Stimulated activated CD4-positive, alpha-beta T cell treated with anti-CD3 and anti-CD28 coated beads, TNF-alpha, amount 100 ng/mL, for 24 hours (primary cell): ENCODE data around the gene GPX3.

Experiments used
- DNase-seq, 3 experiments: peaks; one replicate each; pipeline ENCODE4 v3.0.0-alpha.2; 2020; ENCODE audit warnings: low read depth in 3 of 3

Gene GPX3

DNA sequence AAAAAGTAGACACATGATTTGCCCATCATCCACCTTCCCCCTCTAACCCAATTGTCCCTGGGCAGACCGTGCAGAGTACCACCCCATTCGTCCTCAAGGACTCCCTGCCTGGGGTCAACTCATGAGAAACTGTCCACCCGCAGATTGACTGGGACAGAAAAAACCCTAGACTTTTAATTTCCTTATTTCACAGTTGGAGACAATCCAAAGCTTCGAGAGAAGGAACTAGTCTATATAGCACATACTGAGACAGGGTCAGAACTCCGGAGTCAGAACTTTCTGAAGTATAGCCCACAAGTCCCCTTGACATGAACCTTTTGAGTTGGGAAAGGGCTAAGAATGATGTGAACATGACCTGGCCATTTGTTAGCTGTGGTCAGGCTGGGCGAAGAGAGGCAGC, 7.5 kb upstream of the GPX3 start:
- DNase-seq: no peak

DNA sequence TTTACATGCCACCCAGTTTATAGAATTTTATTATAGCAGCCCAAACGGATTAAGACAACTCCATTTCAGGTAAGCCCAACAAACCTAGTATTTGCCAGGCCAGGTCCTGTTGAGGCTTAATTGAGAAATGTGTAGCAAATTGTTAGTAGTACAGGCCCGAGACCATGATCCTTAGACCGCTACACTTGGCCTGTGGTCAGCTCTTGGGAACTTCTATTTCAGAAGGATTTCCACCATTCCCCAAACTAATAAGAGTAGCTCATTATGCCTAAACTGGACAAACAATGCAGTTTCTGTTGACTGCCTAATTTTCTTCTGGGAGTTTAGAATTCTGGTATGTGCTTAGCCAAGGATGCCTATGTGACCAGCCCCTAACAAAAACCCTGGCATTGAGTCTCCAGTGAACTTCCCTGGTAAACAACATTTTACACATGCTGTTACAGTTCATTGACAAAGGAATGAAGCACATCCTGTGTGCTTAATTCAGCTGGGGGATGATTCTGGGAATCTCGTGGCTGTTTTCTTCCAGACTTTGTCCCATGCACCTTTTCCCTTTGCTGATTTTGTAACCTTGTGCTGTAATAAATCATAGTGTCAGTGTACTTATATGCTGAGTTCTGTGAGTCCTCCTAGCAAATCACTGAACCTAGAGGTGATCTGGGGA, 5.6 kb upstream of the GPX3 start:
- no peak for DNase-seq

DNA sequence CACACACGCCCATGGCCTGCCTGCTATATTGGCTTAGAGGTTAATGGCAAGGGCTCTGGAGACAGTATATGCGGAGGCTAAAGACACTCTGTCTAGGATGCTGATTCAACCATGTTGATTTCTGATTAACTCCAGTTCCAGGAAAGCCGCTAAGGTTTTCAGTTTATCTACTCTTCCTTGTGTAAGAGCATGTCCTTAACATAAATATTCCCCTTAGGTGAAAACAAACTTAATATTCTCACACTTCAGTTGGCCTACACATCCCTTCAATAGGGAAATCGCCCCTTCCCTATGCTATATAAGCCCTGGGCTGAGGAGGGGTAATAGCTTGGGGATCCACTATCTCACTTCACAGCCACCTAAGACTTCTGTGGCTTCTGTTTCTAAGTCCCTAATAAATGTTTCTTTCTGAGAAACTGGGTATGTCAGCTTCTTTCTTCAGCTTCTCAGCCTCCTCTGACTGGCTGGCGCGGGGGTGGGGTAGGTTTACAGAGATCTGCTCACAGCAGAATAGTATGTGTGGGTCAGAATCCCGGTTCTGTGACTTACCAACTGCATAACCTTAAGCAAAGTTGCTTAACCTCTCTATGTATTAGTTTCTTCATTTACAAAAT, 4.3 kb upstream of the GPX3 start:
- DNase-seq: no peak

DNA sequence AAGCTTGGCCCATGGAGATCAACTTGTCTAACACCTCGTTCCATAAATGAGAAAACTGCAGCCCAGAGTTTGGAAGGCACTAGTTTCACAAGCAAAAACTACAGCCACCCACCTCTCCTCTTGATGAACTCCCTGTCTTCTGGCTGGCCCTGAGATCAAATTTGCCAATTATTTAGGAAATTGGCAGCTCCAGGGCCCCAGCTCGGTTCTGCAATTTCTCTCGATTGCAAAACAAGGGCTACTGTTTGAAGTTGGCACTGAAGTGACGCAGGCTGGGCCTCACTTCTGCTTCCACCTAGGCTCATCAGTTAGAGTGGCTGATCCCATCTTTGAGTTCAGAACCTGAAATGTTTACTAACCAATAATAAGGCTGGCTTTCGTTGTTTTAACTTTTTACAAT, 3.7 kb upstream of the GPX3 start:
- DNase-seq: no peak

DNA sequence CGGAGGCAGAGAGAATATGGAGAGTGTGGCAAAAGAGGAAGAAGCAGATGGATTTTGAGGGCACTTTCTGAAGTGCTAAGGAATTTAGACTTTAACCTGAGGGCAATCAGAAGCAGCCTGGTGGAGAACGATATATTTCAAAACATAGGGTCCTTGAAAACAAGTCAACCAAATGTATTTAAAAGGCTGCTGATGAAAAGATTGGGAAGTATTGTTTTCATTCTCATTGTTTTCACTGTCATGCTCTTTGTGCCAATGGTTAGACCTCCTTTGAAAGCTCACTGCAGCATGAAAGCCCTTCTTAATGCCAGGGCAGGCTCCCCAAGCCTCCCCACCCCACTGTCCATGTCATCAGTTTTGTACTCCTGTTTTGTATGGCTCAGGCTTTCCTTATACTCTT, 2.5 kb upstream of the GPX3 start:
- no peak for DNase-seq

DNA sequence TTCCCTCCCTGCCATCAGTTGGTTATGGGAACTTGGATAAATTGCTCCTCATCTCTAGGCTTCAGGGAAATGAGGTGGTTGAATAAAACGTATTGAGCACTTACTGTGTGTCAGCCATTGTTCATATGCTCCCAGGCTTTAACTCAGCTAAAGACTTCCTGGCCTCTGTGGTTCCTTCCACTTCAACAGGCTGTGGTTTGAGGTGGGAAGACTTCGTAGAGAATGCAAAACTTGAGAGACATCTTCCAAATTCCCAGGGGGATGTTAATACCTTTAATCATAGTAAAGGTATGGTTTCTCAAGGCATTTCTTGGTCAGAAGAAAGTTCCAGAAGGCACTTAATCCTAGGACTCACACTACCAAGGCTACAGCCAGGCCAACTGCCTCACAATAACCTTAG, 1.5 kb upstream of the GPX3 start:
- DNase-seq: no peak

DNA sequence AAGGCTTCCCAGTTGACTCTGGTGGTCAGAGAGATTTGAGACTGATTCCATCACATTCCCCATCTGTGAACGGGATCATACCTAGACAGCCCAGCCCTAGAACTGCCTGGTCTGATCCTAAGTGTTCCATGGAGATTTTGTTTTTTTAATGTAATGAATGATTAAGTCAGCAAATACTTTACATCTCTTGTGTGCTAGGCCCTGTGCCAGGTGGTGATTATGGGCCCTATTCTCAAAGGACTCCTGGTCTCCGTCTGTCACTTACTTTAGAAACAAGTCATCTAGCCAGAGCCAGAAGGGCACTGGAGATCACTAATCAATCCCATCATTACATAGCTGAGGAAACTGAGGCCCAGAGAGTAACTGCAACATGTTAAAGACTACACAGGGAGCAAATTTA, 1.1 kb upstream of the GPX3 start:
- no peak for DNase-seq

DNA sequence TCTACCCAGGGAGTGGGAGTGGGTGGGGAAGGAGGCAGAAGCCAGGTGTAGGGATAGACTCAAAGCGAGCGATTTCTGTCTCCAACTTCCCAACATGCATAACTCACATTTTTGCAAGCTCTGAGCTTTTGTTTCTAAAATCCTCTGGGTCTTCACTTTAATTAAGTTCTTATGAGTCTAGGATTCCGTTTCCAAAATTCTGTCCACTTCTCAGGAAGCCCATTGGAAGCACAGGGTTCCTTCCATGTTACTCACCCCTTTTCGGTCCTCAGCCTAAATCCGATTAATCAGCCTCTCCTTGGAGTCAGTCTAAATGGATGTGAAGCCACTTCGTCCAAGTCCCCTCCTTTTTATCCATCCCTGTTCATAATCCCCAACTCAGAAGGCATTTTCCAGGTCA, 1.4 kb downstream of the GPX3 start:
- DNase-seq: no peak

DNA sequence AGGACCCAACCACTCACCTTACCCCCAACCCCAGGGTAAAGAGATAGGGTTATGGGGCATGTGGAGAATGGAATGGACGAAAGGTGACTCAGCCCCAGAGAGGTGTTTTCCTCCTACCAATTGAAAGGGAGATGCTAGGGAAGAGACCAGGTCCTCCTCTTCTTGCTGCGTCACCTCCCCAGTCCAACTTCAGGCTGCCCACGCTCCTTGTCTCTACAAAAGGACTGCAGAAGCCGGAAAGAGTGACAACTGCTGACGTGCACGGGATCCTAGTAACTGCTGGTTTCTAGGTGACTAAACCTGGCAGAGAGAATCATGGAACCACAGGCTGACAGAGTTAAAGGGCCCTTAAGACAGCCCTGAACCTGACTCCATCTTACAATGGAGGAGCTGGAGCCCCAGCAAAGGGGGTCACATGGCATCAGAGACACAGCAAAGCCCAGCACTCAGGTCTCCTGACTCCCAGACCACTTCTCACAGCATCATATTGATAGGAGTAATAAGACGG, 2.2 kb downstream of the GPX3 start:
- DNase-seq: no peak

DNA sequence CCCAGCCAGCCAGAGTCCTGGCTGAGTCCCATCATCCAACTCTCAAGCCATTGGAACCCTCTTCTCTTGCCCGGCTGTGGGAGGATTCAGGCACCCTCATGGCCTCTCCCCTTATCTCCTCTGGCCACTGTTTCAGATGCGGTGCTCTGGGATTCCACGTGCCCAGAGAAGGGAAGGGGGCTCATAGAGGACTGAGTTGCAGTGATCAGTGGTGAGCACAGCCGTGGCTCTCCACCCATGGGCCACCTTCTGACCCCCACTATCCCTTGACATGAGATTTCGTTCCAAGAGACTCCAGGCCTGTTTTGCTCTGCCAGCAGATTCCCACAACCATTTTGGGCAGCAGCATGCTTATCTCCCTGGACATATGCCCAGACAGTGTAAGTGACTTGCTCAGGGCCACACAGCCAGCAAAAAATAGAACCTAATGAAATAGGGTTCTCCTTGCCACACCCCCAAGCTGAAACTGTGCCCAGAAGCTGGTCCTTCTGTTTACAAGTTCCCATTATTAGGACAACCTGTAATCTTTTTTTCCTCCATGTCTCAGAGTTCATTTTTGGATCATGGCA, 2.7 kb downstream of the GPX3 start:
- DNase-seq: no peak

DNA sequence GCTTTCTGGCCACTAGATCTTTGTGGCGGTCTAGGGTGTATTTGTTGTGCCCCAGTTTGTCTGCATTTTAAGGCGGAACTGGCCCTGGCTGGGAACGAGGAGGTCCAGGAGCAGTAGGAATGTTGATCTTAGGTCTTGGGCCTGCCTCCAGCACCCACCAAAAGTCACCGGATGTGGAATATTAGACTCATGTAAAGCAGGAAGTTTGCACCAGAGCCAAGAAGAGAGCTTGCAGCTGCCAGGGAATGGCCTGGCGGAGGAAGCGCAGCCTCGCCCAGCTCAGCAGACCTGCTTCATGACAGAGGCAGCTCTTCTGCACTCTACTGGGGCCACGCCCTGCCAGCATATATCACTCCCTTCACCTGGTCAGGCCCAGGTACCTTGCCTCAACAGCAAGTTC, 3.3 kb downstream of the GPX3 start:
- no peak for DNase-seq

DNA sequence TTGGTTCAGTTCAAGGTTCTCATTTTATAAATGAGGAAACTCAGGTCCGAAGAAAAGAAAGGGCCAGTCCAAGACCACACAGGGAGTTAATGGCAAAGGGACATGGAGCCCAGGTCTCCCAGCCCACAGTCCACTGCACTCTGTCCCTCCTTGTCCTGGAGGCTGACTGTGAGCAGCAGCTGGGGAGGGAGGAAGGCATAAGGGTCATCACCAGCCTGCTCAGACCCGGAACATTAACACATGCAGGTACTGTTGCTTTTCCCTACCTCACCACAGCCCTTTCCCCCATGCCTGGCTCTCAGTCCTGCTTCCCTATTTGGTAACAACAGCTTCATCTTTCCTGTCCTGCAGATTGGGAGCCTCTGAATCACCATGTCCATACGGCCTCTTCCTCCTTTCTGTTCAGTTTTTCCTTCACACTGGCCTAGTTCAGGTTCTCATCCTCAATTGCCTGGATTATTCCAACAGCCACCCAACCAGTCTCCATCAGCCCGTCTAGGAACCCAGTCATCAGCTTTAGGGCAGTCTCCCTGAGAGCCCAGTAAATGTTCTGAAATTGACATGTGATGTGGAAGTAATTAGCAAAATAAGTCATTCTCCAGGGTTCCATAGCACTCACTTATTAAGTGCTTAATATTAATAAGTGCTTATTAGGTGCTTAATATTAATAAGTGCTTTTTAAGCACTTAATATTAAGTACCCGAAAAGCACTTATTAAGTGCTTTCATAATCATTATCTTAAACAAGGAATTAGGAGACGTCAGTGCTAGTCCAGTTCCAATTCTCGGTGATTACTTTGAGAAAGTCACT, 4.3 kb downstream of the GPX3 start:
- no peak for DNase-seq

DNA sequence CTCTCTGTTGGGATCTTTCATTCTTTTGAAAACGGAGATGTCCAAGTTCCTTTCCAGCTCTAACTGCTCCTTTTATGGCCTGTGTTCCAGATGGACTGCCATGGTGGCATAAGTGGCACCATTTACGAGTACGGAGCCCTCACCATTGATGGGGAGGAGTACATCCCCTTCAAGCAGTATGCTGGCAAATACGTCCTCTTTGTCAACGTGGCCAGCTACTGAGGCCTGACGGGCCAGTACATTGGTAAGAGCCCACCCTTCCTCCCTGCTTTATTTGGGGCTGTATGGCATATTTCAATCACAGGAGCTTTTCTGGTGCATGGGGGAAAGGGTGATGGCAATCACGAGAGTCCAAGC, 4.8 kb downstream of the GPX3 start:
- no peak for DNase-seq

DNA sequence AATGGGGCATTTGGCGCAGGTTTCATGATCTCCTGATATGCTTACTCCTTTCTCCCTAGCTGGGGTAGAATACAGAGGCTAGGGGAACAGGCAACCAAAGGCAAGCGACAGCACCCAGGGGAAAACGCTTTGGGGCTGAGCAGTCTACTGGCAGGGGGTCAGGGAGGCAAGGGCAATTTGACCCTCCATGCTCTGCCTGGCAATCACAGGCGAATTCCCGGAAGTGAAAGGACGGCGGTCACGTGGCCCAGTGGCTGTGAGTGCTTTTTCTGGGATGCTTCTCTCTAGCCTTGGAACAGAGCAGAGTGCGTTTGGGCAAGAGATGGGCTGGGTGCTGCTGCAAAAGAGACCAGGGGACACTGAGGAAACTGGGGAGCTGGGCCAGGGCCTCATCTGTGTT, 5.7 kb downstream of the GPX3 start:
- no peak for DNase-seq

DNA sequence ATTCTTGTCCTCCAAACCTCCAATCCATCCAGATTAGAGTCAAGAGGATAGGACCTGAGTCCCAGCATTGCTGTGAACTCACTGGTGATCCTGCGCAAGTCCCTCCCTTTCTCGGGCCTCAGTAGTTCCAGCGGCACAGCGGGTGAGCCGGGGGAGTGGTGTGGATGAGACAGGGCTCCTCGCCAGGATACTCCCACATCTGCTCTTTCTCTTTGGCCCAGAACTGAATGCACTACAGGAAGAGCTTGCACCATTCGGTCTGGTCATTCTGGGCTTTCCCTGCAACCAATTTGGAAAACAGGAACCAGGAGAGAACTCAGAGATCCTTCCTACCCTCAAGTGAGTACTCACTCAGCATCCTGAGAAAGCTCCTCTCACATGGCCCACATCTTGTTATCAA, 6.3 kb downstream of the GPX3 start:
- no peak for DNase-seq

DNA sequence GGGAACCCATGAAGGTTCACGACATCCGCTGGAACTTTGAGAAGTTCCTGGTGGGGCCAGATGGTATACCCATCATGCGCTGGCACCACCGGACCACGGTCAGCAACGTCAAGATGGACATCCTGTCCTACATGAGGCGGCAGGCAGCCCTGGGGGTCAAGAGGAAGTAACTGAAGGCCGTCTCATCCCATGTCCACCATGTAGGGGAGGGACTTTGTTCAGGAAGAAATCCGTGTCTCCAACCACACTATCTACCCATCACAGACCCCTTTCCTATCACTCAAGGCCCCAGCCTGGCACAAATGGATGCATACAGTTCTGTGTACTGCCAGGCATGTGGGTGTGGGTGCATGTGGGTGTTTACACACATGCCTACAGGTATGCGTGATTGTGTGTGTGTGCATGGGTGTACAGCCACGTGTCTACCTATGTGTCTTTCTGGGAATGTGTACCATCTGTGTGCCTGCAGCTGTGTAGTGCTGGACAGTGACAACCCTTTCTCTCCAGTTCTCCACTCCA, 7.6 kb downstream of the GPX3 start:
- no peak for DNase-seq

DNA sequence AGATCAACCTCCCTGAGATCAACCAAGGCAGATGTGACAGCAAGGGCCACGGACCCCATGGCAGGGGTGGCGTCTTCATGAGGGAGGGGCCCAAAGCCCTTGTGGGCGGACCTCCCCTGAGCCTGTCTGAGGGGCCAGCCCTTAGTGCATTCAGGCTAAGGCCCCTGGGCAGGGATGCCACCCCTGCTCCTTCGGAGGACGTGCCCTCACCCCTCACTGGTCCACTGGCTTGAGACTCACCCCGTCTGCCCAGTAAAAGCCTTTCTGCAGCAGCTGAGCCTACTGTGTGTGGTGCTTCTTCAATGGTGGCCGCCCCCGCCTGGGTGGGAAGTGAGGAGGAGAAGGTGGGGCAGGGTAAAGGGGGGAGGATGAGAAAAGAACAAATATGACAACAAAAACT, 8.3 kb downstream of the GPX3 start:
- no peak for DNase-seq

DNA sequence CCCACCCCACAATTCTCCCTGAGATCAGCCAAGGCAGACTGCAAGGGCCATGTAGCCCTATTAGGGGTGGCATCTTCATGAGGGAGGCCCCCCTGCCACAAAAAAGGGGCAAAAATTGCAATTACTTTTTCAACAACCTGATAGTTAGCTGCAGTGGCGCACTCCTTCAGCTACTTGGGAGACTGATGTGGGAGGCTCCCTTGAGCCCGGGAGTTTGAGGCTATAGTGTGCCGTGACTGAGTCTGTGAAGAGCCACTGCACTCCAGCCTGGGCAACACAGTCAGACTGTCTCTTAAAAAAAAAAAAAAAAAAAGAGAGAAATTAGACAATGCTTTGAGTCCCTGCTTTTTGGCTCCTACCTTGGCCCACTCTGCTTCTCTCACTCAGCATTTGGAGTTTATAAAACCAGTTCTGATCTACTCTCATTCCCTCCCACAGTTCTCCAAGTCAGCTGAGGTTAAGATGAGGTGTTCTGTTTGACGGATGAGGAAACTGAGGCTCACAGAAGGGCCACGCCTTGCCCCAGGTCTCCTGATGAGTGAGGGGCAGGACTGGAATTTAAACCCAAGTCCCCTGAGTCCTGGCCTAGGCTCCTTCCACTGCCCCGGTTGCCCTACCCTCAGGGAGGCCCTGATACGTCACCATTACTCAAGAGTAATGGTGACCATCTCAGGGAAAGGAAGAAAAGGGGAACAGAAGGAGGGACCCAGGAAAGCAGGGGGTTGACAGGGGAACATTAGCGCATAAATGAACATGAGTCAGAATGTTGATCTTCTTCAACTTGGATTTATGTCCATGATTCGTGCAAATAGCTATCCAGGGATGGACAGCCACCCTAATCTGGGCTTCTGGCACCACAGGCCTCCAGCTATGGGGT, 9.0 kb downstream of the GPX3 start:
- no peak for DNase-seq

DNA sequence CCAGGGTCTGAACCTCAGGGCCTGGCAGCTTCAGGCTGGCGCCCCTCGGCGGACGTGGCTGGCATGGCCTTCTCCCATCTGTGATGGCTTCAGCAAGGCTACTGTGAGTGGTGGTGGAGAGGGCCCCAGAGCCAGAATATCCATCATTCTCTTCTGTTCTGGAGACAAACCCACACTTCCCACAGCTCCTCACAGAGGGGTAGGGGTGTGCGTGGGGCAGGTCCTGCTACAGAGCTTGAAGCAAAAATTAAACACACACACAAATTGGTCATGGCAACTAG, 9.6 kb downstream of the GPX3 start:
- DNase-seq: no peak

DNA sequence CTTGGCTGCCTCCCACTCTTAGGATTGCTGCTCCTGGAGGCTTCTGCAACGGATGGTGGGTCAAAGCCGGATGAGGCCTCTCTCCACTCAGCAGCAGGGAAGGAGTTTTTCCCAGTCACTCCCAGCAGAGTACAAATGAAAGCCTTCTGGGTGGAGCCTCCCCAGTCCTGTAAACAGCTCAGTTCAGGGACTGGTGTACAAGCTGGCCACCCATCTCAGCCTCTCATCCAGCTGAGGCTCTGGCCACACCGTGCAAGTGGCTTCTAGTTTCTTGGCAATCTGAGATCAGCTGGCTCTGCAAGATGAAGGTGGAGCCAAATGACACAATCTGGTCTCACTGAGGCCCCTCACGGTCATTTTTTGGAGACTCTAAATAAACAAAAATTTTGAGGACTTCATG, 10.0 kb downstream of the GPX3 start:
- DNase-seq: no peak

DNA sequence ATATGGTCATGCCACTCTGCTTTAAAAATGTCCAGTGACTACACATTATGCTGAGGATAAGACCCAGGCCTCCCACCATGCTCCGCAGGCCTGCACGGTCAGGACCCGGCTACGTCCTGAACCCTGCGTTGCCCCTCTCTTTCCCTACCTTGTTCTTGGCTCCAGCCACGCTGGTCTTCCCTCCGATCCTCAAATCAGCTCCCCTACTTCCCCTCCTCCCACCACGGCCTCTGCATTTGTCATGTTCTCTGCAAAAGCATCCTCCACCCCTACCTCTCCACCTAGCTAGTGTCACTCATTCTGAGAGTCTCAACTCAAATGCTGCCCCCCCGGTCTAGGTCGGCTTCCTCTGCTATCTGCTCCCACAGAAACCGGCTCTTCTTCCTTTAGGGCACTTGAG, 11.2 kb downstream of the GPX3 start:
- DNase-seq: no peak
